Activated CD4-positive, alpha-beta T cell treated with anti-CD3 and anti-CD28 coated beads, Interleukin-2, amount 50 U/mL, for 48 hours (primary cell): ENCODE results near the gene PDE4D.
A peak's percentile ranks its signal among the peaks of the same experiment; 100 is the strongest.

Experiments
- DNase-seq, 2 experiments: peaks; one replicate each; pipeline ENCODE4 v3.0.0-alpha.2; 2020

PDE4D gene

DNA sequence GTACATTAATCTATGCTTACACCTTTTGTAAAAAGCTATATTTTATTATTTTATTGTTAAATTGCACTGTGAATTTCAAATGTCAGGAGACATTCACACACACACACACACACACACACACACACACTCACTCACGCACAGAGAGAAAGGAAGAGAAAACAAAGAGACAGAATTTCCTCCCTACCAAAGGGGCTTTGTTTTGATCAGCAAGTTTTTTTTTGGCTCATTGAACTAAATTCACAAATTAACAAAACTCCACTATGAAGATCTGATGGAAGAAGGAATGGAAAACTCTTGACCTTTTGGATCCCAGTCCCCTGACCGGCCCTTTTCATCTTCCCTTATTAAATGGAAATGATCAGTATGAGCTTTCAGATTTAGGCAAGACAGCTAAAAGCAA, 161.2 kb downstream of the PDE4D start:
- no peak for DNase-seq

DNA sequence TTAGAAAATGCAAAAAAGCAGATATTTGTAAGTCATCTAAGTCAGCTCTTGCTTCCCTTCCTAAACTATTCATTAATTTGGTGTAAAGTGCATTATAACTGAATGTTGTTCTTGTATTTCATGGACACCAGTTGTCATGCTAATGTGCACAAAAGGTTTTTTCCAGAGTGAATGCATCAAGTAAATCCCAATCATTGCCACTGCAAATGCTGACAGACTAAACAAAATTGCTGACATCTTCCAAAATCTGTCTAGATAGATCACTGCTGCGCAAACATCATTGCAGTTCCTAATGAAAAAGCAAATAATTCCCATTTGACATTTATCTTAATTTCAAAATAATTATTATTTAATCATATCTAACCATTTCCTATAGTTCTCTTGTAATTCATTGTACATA, 161.7 kb downstream of the PDE4D start:
- no peak for DNase-seq

DNA sequence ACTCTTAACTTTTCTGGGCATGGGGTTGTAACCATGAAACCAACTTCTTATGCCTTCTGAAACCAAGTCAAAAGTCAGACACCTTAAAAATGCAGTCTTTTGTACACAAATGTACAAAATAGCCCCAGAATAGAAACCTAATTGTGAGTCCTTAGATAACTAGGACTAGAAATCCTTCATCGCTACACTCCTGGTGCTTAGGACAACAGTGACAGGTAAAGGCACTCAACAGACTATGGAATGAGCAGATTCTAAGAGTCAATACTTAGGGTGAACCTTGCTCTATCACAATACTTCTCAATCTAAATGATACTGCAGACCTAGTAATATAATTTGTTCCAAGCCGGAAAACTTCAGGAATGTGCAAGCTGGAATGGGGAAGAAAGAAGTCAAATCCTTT, 163.7 kb downstream of the PDE4D start:
- DNase-seq = no peak

DNA sequence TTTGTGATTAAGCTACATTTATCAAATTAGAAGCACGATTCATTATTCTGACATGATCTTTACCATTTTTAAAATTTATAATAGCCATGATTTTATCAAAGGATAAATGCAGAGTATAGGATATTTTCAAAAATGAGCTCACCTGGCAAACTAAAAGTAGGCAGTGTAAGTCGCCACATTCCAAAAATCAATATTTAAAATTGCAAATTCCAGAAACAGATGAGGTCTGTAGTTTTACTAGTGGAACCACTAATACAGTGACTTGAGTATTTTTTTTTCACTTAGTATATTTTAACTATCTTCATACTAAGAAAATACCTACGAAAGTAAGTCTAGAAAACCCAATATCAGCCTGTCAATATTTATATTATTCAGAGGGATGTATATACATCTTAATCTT, 164.2 kb downstream of the PDE4D start:
- no peak for DNase-seq

DNA sequence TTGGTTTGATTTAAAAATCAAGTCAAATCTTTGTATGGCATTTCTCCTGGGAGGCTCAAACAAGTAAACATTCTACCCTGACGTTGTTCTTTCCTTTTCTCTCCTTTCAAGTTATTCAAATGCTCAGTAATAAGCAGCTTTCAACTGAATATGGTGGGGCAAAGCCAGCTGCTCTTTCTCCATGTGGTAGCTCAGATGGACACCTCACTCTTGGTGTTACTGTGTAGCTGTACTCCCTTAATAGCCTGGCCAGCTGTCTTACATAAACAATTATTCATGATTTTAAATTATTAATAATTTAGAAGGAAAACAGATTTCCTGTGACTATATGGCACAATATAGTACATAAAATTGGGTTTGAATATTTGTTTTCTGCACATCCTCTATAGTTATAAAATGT, 165.2 kb downstream of the PDE4D start:
- no peak for DNase-seq

DNA sequence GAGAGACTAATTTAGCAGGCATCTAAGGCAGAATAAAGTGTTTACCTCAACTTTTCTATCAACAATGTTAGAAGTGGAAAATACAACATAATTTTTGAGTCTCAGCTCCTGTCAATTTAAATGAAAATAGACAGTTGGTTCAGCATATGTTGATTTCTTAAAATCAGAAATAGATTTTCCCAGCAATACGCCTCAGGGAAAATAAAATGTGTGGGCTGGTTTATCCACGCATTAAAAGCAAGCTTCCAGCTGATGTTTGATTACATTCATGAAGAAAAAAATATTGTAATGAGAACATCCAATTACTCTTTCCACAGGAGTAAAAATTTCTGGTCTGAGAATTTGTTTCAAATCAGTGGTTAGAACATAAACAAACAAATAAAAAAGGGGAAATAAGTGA, 166.3 kb downstream of the PDE4D start:
- DNase-seq = no peak

DNA sequence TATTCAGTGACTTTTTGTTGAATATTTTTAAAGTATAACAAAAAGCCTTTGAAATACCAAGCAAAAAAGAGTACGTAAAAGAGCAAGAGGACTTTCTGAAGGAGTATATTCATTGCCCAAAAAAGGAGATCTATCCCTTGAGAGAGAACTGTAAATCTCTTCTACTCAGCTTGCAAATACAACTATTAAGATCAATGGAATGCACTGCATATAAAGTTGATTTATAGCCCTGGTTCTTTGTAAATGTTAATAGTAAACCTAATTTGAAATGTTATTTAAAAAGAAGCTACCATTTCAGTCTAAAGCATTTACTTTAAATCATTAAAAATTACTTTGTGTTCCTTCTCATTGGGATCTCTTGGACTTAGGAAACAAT, 168.1 kb downstream of the PDE4D start:
- no peak for DNase-seq

DNA sequence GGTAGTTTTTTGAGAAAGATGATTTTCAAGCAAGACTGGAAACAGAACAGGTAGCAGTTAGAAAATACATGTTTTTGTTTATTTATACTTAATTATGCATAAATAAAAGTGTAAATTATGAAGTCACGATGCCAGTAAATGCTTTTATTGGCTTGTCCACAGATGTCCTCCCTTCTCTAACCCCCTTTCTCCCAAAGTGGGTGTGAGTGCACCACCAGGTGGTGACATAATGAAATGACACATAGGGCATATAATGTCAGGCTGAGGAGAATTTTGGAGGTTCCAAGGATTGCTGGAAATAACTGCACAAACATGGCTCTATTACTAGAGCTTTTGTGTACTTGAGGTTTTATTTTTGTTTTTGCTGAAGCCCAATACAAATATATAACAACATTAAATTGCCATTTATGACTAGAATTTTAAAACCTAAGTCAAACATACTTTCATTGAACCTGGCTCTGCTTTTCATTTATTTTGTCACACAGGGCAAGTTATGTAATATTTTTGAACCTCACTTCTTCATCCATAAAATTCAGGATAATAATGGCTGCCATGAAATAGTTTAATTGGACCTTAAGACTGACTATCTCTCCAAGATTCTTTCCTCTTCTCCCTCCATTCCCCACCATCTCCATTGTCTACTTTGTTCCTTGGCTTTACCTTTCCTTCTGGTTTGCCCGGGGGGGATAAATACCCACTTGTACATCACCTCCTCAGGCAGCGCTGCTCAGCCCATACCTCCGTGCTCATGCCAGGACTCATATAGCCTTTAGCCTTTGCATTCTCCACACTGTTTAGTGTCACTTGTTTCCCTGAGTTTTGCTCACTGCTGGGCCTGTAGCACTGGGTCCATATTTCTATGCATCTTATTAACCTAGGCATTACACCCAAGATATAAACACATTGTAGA, 168.8 kb downstream of the PDE4D start:
- peak; percentile 9 to 19 for DNase-seq

DNA sequence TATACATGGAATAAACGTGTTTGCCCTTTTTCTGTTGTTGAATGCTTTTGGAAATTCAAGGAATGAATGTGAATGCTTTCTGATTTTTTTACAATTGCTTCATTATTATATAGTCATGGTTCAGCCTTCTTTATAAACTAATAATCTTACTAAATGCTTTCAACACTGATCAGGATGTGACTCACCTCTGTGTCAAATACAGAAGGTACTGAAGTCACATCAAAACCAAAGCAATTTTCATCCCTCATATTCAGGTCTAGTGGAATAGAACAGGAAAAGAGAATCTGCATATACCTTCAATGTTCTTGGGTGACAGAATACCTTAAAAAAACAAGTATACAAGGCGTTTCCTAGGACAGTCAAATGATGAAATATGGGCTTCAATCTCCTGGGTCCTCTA, 170.7 kb downstream of the PDE4D start:
- no peak for DNase-seq

DNA sequence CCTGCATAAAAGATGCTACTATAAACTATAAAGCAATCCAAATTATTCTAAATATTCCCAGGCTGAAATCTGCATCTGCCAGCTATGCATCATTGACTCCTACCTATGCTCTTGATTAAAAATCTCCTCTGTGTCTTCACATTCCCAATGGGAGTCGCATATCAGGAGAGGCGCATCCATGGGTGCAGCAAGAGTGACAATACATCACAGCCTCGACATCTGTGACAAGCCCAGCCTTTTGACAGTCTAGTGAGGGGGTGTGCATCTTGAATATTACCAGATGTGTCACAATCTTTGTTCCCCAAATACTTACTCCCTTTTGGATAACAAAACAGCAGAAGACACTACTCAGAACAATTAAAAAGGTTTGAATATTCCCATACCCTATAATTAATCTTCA, 171.8 kb downstream of the PDE4D start:
- no peak for DNase-seq

DNA sequence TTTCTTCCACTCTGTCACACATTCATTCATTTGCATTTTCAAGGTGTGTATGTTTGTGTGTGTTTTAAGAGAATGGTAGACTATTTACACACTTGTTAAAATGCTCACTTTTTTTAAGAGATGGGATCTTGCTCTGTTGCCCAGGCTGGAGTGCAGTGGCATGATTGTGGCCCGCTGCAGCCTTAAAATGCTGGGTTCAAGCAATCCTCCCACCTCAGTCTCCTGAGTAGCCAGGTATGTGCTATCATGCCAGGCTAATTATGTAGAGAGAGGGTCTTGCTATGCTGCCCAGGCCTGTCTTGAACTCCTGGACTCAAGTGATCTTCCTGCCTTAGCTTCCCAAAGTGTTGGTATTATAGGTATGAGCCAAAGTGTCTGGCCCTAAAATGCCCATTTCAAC, 173.5 kb downstream of the PDE4D start:
- DNase-seq = no peak

DNA sequence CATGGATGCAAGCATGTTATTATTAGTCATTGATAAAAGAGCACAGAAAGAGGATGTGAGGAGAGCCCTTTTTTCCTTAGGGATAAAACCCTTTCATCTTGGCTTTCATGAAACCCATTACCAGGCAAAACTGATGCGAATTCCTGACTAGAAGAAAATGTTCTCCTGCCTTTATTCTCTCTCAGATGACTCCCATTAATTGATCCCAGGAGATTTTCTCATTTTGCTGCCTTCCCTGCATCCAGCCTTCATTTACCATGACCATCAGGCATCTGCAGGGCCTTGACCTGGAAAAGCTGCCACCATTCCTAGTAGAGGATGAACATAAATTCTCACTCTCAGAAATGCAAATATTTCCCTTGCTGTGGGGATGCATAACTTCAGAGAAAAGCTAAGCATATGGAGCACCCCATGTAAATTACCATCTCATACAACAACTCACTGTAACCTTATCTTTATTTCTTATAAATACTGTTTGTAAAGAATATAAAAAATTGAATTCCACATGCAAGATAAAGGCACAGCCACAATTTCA, 176.5 kb downstream of the PDE4D start:
- DNase-seq = no peak

DNA sequence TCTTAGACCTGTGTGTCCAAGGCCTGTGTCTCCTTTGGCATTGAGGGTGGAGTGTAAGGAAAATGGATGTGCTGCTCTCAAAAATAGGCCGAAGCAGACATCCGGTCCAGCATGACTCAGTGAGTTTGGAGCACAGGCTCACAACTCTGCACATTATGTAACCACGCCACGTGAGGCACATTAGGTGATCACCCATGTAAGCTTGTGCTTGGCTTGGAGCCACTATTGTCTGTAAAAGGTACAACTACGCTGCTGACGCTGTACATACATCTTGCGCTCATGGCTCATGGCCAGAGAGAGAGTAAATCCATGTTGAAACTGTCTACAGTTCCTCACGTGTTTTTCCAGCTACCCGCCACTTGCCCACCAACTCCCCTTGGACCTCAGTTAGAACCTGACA, 177.5 kb downstream of the PDE4D start:
- no peak for DNase-seq

DNA sequence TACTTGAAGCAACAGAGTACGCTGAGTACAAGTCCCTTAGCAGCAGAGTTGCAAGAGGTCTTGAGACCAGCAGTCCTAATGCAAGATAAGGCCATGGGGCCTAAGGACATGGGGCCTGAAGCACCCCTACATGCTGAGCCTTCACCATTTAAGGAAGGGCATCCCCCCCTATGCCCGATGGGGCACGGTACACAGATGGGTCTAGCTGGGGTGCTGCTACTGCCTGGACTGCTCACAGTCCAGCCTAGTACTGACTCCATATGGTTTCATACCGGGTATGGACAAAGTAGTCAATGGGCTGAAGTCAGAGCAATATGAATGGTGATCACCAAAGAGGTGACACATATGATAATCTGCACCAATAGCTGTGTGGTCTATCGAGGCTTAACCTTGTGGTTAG, 178.3 kb downstream of the PDE4D start:
- no peak for DNase-seq

DNA sequence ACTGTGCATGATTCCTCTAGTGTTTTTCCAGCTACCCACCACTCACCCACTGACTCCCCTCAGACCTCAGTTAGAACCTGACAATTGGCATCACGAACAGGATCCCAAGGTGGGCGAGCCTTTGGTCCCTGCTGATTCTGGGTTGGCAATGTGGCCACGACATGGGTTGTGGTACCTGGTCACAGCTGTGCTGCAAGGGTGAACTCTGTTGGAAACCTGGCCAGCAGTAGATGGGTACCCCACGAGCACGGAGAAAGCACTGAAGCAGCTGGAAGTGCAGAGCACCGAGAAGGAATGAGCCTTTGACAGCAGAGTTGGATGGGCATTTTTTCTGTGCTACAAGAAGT, 180.1 kb downstream of the PDE4D start:
- DNase-seq = no peak

DNA sequence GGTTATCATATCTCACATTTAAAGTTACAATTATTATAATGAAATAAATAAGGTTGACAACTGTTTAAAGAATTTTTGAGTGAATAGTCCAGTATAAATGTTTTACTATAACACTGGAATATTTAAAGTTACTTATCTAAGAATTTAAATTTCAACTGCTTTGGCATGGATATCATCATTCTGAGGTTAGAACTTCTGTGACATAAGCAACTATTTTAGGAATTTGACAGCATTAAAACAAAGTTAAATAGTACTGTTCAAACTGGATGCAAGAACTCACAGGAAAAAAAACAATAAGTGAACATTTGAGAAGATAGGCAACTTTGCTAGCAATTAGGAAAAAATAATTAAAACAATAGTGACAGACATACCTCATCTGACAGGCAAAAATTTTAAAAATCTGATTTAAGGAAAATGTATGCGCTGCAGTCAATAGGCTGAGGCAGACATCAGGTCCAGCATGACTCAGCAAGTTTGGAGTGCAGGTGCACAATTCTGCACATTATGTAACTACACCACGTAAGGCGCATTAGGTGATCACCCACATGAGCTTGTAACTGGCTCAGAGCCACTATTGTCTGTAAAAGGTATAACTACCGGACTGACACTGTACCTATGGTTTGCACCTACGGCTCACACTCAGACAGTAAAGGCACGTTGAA, 180.6 kb downstream of the PDE4D start:
- DNase-seq = no peak

DNA sequence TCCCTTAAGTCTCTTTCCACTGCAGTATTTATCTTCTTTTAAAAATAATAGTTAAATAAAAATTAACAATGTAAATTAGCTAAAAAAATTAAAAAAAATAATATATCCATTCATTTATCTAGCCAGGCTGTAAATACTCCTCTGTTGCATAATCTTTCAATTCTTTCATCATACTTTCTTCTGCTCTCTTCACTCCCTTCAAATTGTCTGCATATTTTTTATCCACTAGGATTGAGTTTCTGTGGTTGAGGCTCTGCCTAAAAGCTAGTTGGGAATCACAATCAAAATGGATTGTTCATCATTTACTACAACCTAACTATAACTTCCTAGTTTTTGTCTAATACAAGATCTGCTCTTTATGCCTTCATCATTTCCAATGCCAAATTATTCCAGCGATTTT, 182.2 kb downstream of the PDE4D start:
- DNase-seq = no peak

DNA sequence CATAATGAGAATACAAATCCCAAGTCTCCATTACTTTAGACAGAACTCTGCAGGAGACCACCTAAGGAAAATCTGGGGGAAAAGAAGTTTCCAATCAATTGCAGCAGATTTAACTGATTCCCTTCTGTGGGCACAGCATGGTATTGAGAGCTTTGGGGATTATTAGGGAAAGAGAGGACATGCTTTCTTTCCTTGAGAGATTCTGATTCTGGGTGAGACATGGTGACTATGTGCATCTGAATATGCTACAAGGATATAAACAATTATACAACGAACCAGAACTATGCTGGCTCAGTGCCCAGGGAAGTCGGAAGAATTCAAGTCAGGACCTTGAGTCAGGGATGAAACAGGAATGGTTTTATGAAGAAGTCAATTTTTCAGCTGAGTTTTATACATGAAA, 183.7 kb downstream of the PDE4D start:
- no peak for DNase-seq

DNA sequence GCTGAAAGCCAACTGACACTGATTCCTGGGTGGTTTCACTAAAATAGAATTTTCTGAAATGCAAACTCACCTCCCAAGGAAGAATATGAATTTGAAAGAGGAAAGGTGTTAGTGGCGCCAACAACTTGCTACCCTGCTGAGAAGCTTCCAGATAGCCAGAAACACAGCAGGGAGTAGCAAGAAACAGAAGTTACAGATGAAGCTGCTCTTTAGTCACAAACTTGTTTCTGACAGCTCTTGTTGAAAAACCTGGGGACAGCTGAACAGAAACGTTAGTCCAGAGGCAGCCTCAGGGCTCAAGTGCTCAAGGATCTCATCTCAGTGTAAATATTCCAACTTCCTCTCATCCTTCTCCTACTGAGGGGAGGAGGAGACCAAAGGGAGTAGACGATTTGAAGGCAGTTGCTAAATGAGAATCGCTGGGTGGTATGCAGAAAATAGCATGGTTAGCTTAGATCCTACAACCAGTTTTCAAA, 184.1 kb downstream of the PDE4D start:
- no peak for DNase-seq

DNA sequence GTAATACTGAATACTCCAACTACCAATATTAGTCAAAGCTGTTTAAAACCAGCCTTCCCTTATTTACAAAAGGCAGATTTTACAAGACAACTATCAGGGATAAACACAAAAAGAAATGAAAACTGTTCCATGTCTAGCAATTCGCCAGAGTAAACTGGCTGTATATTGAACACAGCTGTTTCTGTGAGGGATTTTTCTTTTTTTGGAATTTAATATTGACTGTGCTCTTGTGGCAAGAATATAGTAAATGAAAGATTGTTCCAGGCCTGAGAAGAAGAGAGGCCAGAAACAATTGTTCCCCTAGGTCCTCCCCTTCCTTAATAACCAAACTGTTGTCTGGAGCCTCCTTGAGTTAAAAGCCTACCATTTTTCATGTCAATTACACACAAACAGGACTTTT, 188.6 kb downstream of the PDE4D start:
- no peak for DNase-seq

DNA sequence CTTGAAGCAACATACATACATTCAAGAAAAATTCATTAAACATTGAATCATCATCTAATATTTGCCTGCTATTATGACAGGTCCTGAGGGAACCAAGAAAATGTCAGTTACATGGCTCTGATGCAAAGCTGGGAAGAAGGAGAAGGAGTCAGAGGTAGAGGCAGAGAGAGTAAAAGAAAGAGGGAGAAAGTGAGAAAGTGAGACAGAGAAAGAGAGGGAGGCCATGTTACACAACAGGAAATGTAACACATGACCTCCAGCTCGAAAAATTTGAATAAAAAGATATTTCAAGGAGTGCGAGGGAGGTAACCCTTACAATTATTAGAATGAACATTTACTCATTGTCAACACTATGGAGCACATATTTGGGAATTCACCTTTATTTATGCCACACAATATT, 189.7 kb downstream of the PDE4D start:
- DNase-seq = no peak

DNA sequence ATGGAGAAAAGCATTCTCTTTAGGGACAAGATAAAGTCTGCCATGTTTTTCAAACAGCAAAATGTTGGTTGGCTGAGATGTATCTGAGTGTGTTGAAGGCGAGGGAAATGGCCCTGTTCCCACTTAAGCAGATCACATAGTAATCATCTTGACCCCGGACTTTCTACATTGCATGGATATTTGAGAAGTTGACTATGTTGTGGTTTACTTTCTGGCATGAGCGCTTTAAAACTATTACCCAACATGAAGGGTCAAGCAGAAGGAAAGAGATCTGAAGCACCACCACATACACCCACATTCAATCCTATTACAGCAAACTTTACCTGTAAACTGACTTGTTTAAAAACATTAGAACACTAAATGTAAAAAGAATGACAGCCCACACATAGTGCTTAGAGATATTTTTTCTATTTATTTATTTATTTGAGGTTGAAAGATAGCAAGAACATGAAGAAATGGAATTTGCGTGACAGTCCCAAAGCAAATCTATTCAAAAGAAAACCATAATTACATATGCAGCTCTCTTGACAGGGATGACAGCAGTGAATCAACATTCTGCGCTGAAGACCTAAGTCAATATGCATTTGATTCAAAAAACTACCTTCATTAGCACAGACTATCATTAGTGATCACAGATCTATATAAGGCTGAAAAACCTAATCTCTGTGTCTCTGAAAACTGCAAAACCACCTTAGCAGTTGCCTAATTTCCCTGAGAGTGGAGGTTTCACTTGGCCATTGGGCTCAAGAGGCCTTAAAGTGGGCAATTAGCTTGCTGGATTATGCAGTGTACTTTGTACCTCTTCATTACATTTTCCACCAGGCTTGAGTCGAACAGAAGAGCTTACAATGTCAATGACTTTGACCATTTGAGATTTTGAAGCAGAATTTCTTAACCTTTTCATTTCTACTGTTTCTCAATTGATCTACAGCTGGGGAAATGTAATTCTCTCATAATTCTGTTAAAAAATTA, 195.0 kb downstream of the PDE4D start:
- no peak for DNase-seq

DNA sequence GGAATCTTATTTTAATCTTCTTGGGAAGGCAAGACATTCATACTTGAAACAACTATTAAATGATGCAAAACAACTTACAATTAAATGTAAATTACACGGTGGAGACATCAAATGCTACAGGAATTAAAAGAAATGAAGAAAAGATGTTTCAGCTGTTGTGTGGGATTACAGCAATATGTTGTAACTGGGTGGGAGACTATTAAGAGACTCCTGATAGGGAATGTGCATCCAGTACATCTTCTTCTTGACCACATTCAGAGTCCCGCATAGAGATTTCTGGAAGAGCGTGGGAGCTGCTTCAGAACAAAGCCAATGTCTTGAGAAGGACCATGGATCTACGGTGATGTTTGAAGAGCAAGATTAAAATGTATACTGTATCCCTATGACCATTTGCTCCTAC, 199.1 kb downstream of the PDE4D start:
- DNase-seq = no peak
